DLD1 (cell line): Measurements from ENCODE around the gene MS4A10.
"Not testable (repeated sequence)": the region's sequence is repeated elsewhere in the genome, so short reads cannot be mapped to it uniquely, and the experiment has no call there.

Experiments
- in situ Hi-C: cut with HindIII; loops from 2 replicates; pipeline ENCODE4 v1.10.0; 2017; ENCODE audit warnings: low sequenced_read_pairs

The MS4A10 gene

GRCh38 chr11:60785136-60785535 is at the start of gene MS4A10:
TSS of gene MS4A10 (plus strand) at chr11:60785333. CDS start at chr11:60790336, 5,003 bp downstream.
- in situ Hi-C loops = no loop called here

- in situ Hi-C loops = no loop called here
Measured at GRCh38 chr11:60739114-60739513, 46.0 kb upstream of the MS4A10 start.

- in situ Hi-C loops = no loop called here
Measured at GRCh38 chr11:60740573-60740972, 44.6 kb upstream of the MS4A10 start.

GRCh38 chr11:60741421-60741820 is 43.7 kb upstream of the MS4A10 start:
- in situ Hi-C loops = no loop called here

- in situ Hi-C loops = no loop called here
Measured at GRCh38 chr11:60743058-60743457, 42.1 kb upstream of the MS4A10 start.

GRCh38 chr11:60744114-60744513 is 41.0 kb upstream of the MS4A10 start:
- in situ Hi-C loops = no loop called here

GRCh38 chr11:60747359-60747873 is 37.7 kb upstream of the MS4A10 start:
- in situ Hi-C loops = no loop called here

- in situ Hi-C loops = no loop called here
Measured at GRCh38 chr11:60748225-60748624, 36.9 kb upstream of the MS4A10 start.

GRCh38 chr11:60748821-60749220 is 36.3 kb upstream of the MS4A10 start:
- in situ Hi-C loops = no loop called here

GRCh38 chr11:60750911-60751310 is 34.2 kb upstream of the MS4A10 start:
- in situ Hi-C loops = no loop called here

- in situ Hi-C loops = no loop called here
Measured at GRCh38 chr11:60753309-60753708, 31.8 kb upstream of the MS4A10 start.

- in situ Hi-C loops = no loop called here
Measured at GRCh38 chr11:60754887-60755286, 30.2 kb upstream of the MS4A10 start.

GRCh38 chr11:60756307-60757032 is 28.7 kb upstream of the MS4A10 start, which contains the start of gene MS4A15:
TSS of gene MS4A15 (plus strand) at chr11:60756867. CDS start at chr11:60763734, 6,867 bp downstream.
- in situ Hi-C loops = no loop called here

- in situ Hi-C loops = no loop called here
Measured at GRCh38 chr11:60757231-60757800, 27.8 kb upstream of the MS4A10 start.

GRCh38 chr11:60758671-60759070 is 26.5 kb upstream of the MS4A10 start:
- in situ Hi-C loops = not testable (repeated sequence)

- in situ Hi-C loops = not testable (repeated sequence)
Measured at GRCh38 chr11:60759438-60760225, 25.5 kb upstream of the MS4A10 start.

- in situ Hi-C loops = no loop called here
Measured at GRCh38 chr11:60761436-60762190, 23.5 kb upstream of the MS4A10 start.

- in situ Hi-C loops = no loop called here
Measured at GRCh38 chr11:60762851-60763691, 22.1 kb upstream of the MS4A10 start.

GRCh38 chr11:60763692-60764369 is 21.3 kb upstream of the MS4A10 start:
- in situ Hi-C loops = no loop called here
